Liver (tissue), 3 donors: Measurements from ENCODE around the gene HDAC5.

ENCODE experiments used
- CTCF ChIP-seq: fragments of 150-350 bp; IDR thresholded peaks from 2 replicates; pipeline ENCODE4 v1.5.1; 2017; ENCODE audit warnings: improper control_type of control experiment, low read depth, low read length; ENCODE audit not compliant: missing input control
- EGR1 ChIP-seq, 2 donors: IDR thresholded peaks; 2 replicates each; pipeline ENCODE4 v1.6.1; 2016 to 2018; ENCODE audit warnings: antibody characterized with exemption in 2 of 2, low read depth in 2 of 2
- NR2F2 ChIP-seq: IDR thresholded peaks from 2 replicates; pipeline ENCODE4 v1.6.1; 2016; ENCODE audit warnings: antibody characterized with exemption
- RXRA ChIP-seq, 2 donors: IDR thresholded peaks; 2 replicates each; pipeline ENCODE4 v1.6.1; 2017 to 2018; ENCODE audit warnings: antibody characterized with exemption in 2 of 2, mild to moderate bottlenecking in 1 of 2
- SP1 ChIP-seq: IDR thresholded peaks from 2 replicates; pipeline ENCODE4 v1.6.1; 2018; ENCODE audit warnings: antibody characterized with exemption, mild to moderate bottlenecking
- YY1 ChIP-seq: IDR thresholded peaks from 2 replicates; pipeline ENCODE4 v1.6.1; 2016; ENCODE audit warnings: antibody characterized with exemption, mild to moderate bottlenecking
- TF ChIP-seq, protein P1 (sequence below): IDR thresholded peaks from 2 replicates; pipeline ENCODE4 v1.6.1; 2016; ENCODE audit warnings: antibody characterized with exemption
- donor health status: healthy.
- donor health status: healthy.

GRCh38 chr17:44063704-44064639, 59.5 kb downstream of the HDAC5 start:
- TF ChIP-seq, protein P1, sequence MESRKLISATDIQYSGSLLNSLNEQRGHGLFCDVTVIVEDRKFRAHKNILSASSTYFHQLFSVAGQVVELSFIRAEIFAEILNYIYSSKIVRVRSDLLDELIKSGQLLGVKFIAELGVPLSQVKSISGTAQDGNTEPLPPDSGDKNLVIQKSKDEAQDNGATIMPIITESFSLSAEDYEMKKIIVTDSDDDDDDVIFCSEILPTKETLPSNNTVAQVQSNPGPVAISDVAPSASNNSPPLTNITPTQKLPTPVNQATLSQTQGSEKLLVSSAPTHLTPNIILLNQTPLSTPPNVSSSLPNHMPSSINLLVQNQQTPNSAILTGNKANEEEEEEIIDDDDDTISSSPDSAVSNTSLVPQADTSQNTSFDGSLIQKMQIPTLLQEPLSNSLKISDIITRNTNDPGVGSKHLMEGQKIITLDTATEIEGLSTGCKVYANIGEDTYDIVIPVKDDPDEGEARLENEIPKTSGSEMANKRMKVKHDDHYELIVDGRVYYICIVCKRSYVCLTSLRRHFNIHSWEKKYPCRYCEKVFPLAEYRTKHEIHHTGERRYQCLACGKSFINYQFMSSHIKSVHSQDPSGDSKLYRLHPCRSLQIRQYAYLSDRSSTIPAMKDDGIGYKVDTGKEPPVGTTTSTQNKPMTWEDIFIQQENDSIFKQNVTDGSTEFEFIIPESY, result no peak
- TF ChIP-seq CTCF (no peak), YY1 (no peak), NR2F2 (no peak), SP1 (no peak), RXRA (IDR thresholded peaks at IDR 0.05) (no peak), EGR1 (IDR thresholded peaks at IDR 0.05; ENCODE audit: low read depth in 2 of 2) (no peak)
